ENCODE data around the gene SALL3.

DNA sequence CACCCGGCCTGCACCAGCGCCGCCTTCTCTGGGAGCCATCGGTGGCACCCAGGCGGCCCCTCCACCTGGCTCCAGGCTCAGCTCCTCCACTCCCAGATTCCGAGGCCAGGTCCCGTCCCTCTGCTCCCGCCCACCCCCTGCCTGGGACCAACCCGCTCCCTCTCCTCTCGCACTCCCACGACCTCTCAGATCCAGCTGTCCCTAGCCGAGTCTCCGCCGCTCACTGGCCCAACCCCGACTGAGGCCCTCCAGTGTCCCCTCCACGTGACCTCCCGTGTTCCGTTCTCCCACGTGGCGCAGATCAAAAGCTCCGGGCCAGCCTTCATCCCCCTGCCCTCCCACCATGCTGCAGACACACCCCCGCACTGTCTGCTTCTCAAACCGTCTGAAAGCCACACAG is 14.4 kb upstream of the SALL3 start:
- TF ChIP-seq, protein P1, sequence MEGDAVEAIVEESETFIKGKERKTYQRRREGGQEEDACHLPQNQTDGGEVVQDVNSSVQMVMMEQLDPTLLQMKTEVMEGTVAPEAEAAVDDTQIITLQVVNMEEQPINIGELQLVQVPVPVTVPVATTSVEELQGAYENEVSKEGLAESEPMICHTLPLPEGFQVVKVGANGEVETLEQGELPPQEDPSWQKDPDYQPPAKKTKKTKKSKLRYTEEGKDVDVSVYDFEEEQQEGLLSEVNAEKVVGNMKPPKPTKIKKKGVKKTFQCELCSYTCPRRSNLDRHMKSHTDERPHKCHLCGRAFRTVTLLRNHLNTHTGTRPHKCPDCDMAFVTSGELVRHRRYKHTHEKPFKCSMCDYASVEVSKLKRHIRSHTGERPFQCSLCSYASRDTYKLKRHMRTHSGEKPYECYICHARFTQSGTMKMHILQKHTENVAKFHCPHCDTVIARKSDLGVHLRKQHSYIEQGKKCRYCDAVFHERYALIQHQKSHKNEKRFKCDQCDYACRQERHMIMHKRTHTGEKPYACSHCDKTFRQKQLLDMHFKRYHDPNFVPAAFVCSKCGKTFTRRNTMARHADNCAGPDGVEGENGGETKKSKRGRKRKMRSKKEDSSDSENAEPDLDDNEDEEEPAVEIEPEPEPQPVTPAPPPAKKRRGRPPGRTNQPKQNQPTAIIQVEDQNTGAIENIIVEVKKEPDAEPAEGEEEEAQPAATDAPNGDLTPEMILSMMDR (IDR thresholded peaks at IDR 0.05) = no peak
- TF ChIP-seq POLR2AphosphoS5 (IDR thresholded peaks at IDR 0.05; ENCODE audit: insufficient read depth in 1 of 2, low read depth in 1 of 2) (no peak), POLR2A (IDR thresholded peaks at IDR 0.05) (no peak)

Data from vagina (tissue), 2 donors.